Body of pancreas (tissue), 4 donors: ENCODE measurements around the gene EYS. TPM values are rescaled to one million over a fixed set of nuclear protein-coding genes. Genes with fewer than 3 reads are reported as not detected.

Experiments used
- ATAC-seq: fragments of 150-250 bp; one replicate; pipeline ENCODE4 v1.9.1; 2016
- DNase-seq, 4 donors: peaks; one replicate each; pipeline ENCODE4 v3.0.0-alpha.2; 2019
- H3K27ac ChIP-seq, 4 donors: fragments of 200-600 bp; sonication (generic); 1 replicate in 3 of 4; 2 replicates in 1 of 4; pipeline versions ENCODE4 v1.5.1 to v1.6.1; 2016 to 2019; ENCODE audit warnings: mild to moderate bottlenecking in 1 of 4, mixed read lengths in 1 of 4, moderate library complexity in 1 of 4
- H3K27me3 ChIP-seq, 2 donors: fragments of 200-600 bp; sonication (generic); one replicate each; pipeline ENCODE4 v1.6.0; 2016; ENCODE audit warnings: mild to moderate bottlenecking in 1 of 2
- H3K36me3 ChIP-seq, 2 donors: fragments of 200-600 bp; sonication (generic); replicated peaks in 1 of 2; 2 replicates each; pipeline ENCODE4 v1.5.1; 2016; ENCODE audit warnings: low read depth in 2 of 2; ENCODE audit not compliant: insufficient read depth in 1 of 2
- H3K4me1 ChIP-seq: fragments of 200-600 bp; sonication (generic); one replicate; pipeline ENCODE4 v1.6.0; 2016
- H3K4me3 ChIP-seq, 2 donors: fragments of 200-600 bp; sonication (generic); 1 replicate in 1 of 2; 2 replicates in 1 of 2; pipeline ENCODE4 v1.5.1; 2016 to 2019
- H3K9me3 ChIP-seq, 3 donors: fragments of 200-600 bp; sonication (generic); 1 replicate in 2 of 3; 2 replicates in 1 of 3; pipeline ENCODE4 v1.5.1; 2016
- POLR2A ChIP-seq, 3 donors: fragments of 450-650 bp; IDR thresholded peaks; one replicate each; pipeline ENCODE4 v1.6.1; 2016; ENCODE audit warnings: antibody characterized with exemption in 3 of 3, mild to moderate bottlenecking in 2 of 3
- WGBS, 2 donors: methylation state at CpG; one replicate each; pipeline ENCODE4 v1.1.5; 2017; 5-methylcytosine and 5-hydroxymethylcytosine counted together
- intact Hi-C: fragments of 100-400 bp; cut with DNase I; formaldehyde crosslinking; loops from one replicate; pipeline ENCODE4 v1.15.1; 2023
- total RNA-seq, 2 donors: library from RNA; depleted of rRNA; stranded (reverse); fragments of >200 nt; gene quantifications; one replicate each; pipeline ENCODE4 v1.1.0, GENCODE V29; 2016
- TF ChIP-seq, protein P1 (sequence below), 7 experiments: fragments of 450-650 bp in 4 of 7; fragments of 200-600 bp in 3 of 7; sonication (generic) in 3 of 7; IDR thresholded peaks; one replicate each; pipeline ENCODE4 v1.5.1; 2016 to 2019; ENCODE audit warnings: antibody characterized with exemption in 7 of 7

EYS gene
- total RNA-seq, 2 donors from 2014 or later, result 0.26 TPM; not detected in 1

GRCh38 chr6:64990652-64991304 is 716.2 kb downstream of the EYS start:
- TF ChIP-seq, protein P1, sequence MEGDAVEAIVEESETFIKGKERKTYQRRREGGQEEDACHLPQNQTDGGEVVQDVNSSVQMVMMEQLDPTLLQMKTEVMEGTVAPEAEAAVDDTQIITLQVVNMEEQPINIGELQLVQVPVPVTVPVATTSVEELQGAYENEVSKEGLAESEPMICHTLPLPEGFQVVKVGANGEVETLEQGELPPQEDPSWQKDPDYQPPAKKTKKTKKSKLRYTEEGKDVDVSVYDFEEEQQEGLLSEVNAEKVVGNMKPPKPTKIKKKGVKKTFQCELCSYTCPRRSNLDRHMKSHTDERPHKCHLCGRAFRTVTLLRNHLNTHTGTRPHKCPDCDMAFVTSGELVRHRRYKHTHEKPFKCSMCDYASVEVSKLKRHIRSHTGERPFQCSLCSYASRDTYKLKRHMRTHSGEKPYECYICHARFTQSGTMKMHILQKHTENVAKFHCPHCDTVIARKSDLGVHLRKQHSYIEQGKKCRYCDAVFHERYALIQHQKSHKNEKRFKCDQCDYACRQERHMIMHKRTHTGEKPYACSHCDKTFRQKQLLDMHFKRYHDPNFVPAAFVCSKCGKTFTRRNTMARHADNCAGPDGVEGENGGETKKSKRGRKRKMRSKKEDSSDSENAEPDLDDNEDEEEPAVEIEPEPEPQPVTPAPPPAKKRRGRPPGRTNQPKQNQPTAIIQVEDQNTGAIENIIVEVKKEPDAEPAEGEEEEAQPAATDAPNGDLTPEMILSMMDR (IDR thresholded peaks at IDR 0.05), result no peak
- no peak for TF ChIP-seq POLR2A (IDR thresholded peaks at IDR 0.05)
- H3K4me3 ChIP-seq, result no peak overlapping the region
- peaks cover 43% of the 10 kb centered on the region for H3K4me1 ChIP-seq
- intact Hi-C loops, result no loop called here
- H3K36me3 ChIP-seq, result no peaks in the 10 kb centered on the region
- H3K27ac ChIP-seq, result peak overlapping the region; percentile 13 to 76 (median 44)
- DNase-seq (no peak), ATAC-seq (peak; percentile 86)
- no peaks in the 10 kb centered on the region for H3K27me3 ChIP-seq
- H3K9me3 ChIP-seq, result peaks cover 0 to 4% (median 0%) of the 10 kb centered on the region in 3 donors

DNA sequence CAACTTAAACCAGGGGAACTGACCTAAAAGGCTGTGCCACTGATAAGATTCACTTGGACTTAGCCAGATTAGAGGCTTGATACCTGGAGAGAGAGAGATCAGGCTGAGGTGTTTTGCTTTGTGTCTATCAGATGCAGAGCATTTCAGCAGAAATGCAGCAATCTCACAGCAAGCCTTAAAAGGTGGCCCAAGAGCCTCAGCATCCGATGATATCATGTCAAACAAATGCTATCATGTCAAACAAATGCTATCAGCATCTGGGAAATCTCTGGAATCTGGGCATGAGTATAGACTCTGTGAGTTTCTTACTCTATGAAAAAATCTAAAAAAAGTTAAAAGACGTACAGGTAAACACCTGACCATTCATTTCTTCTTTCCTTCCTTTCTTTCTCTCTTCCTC is 718.9 kb downstream of the EYS start:
- H3K27ac ChIP-seq, result peak overlapping the region in 1 of 4 donors; percentile 37
- TF ChIP-seq POLR2A (IDR thresholded peaks at IDR 0.05), result no peak
- TF ChIP-seq, protein P1 (IDR thresholded peaks at IDR 0.05), result no peak
- WGBS, 2 donors, result 18 to 26% methylated on average over 2 of the region's 2 CpGs
- H3K4me3 ChIP-seq, result no peak overlapping the region
- no peaks in the 10 kb centered on the region for H3K36me3 ChIP-seq
- no peaks in the 10 kb centered on the region for H3K27me3 ChIP-seq
- DNase-seq (no peak), ATAC-seq (no peak)
- intact Hi-C loops, result no loop called here
- H3K4me1 ChIP-seq, result peaks cover 42% of the 10 kb centered on the region
- H3K9me3 ChIP-seq, result peaks cover 0 to 4% (median 0%) of the 10 kb centered on the region in 3 donors

DNA sequence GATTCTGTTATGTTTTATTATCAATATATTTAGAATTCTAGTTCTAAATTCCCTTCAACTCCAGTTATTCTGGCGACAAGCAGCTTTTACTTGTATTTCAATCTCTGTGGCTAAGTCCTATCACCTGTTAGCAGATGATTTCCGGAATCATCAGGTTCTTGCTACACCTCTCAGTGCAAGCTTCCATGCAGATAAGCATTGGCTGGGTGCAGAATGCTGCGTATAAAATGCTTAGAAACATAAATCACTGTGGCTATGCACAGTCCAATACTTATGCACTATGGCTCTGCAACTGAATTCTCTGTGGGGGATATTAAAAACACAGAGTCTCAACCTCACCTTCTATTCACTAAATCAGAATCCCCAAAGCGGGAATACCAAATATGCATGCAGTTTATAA is 720.0 kb downstream of the EYS start:
- 34 to 44% methylated on average over 4 of the region's 4 CpGs for WGBS, 2 donors
- ATAC-seq (no peak), DNase-seq (no peak)
- H3K27ac ChIP-seq, result peak overlapping the region in 2 of 4 donors; percentile 13 to 21
- H3K27me3 ChIP-seq, result no peaks in the 10 kb centered on the region
- no peaks in the 10 kb centered on the region for H3K36me3 ChIP-seq
- peaks cover 0 to 4% (median 0%) of the 10 kb centered on the region in 3 donors for H3K9me3 ChIP-seq
- no peak overlapping the region for H3K4me3 ChIP-seq
- intact Hi-C loops, result no loop called here
- peaks cover 42% of the 10 kb centered on the region for H3K4me1 ChIP-seq
- TF ChIP-seq, protein P1 (IDR thresholded peaks at IDR 0.05), result no peak
- TF ChIP-seq POLR2A (IDR thresholded peaks at IDR 0.05), result no peak

- no peaks in the 10 kb centered on the region for H3K27me3 ChIP-seq
- H3K4me3 ChIP-seq, result no peak overlapping the region
- no peaks in the 10 kb centered on the region for H3K36me3 ChIP-seq
- TF ChIP-seq, protein P1 (IDR thresholded peaks at IDR 0.05), result peak in 4 of 7 experiments; percentile 18 to 41 (median 34)
- TF ChIP-seq POLR2A (IDR thresholded peaks at IDR 0.05), result no peak
- 27% methylated on average over 4 of the region's 4 CpGs for WGBS, 2 donors
- H3K9me3 ChIP-seq, result peaks cover 0 to 4% (median 0%) of the 10 kb centered on the region in 3 donors
- intact Hi-C loops, result no loop called here
- ATAC-seq (peak; percentile 46), DNase-seq (no peak)
- no peak overlapping the region for H3K27ac ChIP-seq
- peaks cover 31% of the 10 kb centered on the region for H3K4me1 ChIP-seq
Observed at GRCh38 chr6:64985726-64986125, 721.3 kb downstream of the EYS start.

GRCh38 chr6:64984948-64985347 is 722.1 kb downstream of the EYS start:
- WGBS, 2 donors, result 88 to 97% methylated on average over 1 of the region's 1 CpG
- DNase-seq, result no peak
- no peak overlapping the region for H3K4me3 ChIP-seq
- no peaks in the 10 kb centered on the region for H3K27me3 ChIP-seq
- TF ChIP-seq POLR2A (IDR thresholded peaks at IDR 0.05), result no peak
- TF ChIP-seq, protein P1 (IDR thresholded peaks at IDR 0.05), result no peak
- peaks cover 28% of the 10 kb centered on the region for H3K4me1 ChIP-seq
- no peak for ATAC-seq
- H3K9me3 ChIP-seq, result no peaks in the 10 kb centered on the region
- H3K36me3 ChIP-seq, result no peaks in the 10 kb centered on the region
- intact Hi-C loops, result no loop called here
- no peak overlapping the region for H3K27ac ChIP-seq
